NT2/D1 (cell line): ENCODE results near the gene CDR2.
A peak's percentile ranks its signal among the peaks of the same experiment; 100 is the strongest.
"Not testable (repeated sequence)": the region's sequence is repeated elsewhere in the genome, so short reads cannot be mapped to it uniquely, and the experiment has no call there.

Experiments used
- DNase-seq: peaks from one replicate; pipeline ENCODE4 v3.0.0-alpha.2; 2011; ENCODE audit warnings: low read depth, low spot score
- H3K27me3 ChIP-seq: 2 replicates; pipeline ENCODE4 v1.6.0; 2011; ENCODE audit warnings: mild to moderate bottlenecking; ENCODE audit not compliant: insufficient read length, insufficient read depth
- H3K36me3 ChIP-seq: 2 replicates; pipeline ENCODE4 v1.6.1; 2011; ENCODE audit warnings: mild to moderate bottlenecking, low read length, mixed read lengths; ENCODE audit not compliant: insufficient read depth, insufficient read length
- H3K4me1 ChIP-seq: 2 replicates; pipeline ENCODE4 v1.5.1; 2011; ENCODE audit not compliant: insufficient read depth, insufficient read length
- H3K4me3 ChIP-seq: 2 replicates; pipeline ENCODE4 v1.5.1; 2011; ENCODE audit warnings: low read depth; ENCODE audit not compliant: insufficient read length
- H3K9ac ChIP-seq: 2 replicates; pipeline ENCODE4 v1.6.0; 2011; ENCODE audit warnings: low read depth; ENCODE audit not compliant: insufficient read length
- H3K9me3 ChIP-seq: 2 replicates; pipeline ENCODE4 v1.5.1; 2011; ENCODE audit warnings: mild to moderate bottlenecking, low read length; ENCODE audit not compliant: insufficient read depth
- SUZ12 ChIP-seq: IDR thresholded peaks from 2 replicates; pipeline ENCODE4 v1.6.1; 2011; ENCODE audit not compliant: insufficient read length, insufficient read depth; ENCODE audit errors: extremely low read depth
- YY1 ChIP-seq: IDR thresholded peaks from 2 replicates; pipeline ENCODE4 v1.6.1; 2011; ENCODE audit not compliant: insufficient read length, insufficient read depth
- ZNF274 ChIP-seq: IDR thresholded peaks from 2 replicates; pipeline ENCODE4 v1.6.1; 2011; ENCODE audit warnings: mild to moderate bottlenecking, low read depth, low read length

Gene CDR2

GRCh38 chr16:22356930-22357634 is 17.3 kb downstream of the CDR2 start:
- peaks cover 6% of the 10 kb centered on the region for H3K4me1 ChIP-seq

GRCh38 chr16:22355487-22355908 is 18.9 kb downstream of the CDR2 start:
- H3K36me3 ChIP-seq: peaks cover 29% of the 10 kb centered on the region
- H3K4me1 ChIP-seq: peaks cover 6% of the 10 kb centered on the region
- TF ChIP-seq SUZ12 (no peak), YY1 (no peak), ZNF274 (no peak)
- H3K4me3 ChIP-seq: no peak overlapping the region
- DNase-seq: no peak
- no peaks in the 10 kb centered on the region for H3K27me3 ChIP-seq
- no peaks in the 10 kb centered on the region for H3K9me3 ChIP-seq
- no peak overlapping the region for H3K9ac ChIP-seq

More at GRCh38 chr16:22356930-22357634, 17.3 kb downstream of the CDR2 start:
- H3K27me3 ChIP-seq: no peaks in the 10 kb centered on the region
- DNase-seq: no peak
- no peaks in the 10 kb centered on the region for H3K9me3 ChIP-seq
- H3K9ac ChIP-seq: no peak overlapping the region
- H3K36me3 ChIP-seq: peaks cover 17% of the 10 kb centered on the region
- H3K4me3 ChIP-seq: no peak overlapping the region
- TF ChIP-seq SUZ12 (no peak), YY1 (no peak), ZNF274 (no peak)

DNA sequence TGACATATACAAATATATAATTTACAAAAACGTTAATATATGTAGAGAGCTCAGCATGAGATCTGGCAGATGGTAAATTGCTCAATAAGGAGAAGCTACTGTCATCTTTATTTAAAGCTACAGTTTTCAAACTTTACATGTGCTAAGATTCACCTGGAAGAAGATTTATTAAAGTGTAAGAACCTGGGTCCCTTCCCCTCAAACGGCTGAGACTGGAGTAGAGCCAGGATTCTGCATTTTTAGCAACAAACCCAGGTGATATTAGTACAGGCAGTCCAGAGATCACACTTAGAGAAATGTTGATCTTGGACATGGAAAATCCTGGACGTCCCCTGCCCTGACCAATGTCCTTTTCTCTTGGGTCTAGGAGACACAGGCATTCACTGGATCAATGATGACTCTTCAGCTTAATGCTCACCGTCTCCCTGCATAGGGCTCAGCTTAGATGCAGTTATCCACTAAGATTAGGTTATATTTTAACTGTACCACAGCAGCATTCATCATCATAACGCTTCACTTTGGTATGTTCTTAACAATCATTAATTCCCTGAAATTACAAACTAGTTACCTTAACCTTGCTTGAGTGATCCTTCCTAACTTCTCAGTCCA is 20.4 kb downstream of the CDR2 start:
- no peak overlapping the region for H3K4me3 ChIP-seq
- no peak for TF ChIP-seq ZNF274
- no peak for TF ChIP-seq YY1
- TF ChIP-seq SUZ12: no peak
- peaks cover 6% of the 10 kb centered on the region for H3K4me1 ChIP-seq
- H3K9me3 ChIP-seq: no peaks in the 10 kb centered on the region
- peaks cover 38% of the 10 kb centered on the region for H3K36me3 ChIP-seq
- H3K9ac ChIP-seq: no peak overlapping the region
- DNase-seq: no peak
- H3K27me3 ChIP-seq: no peaks in the 10 kb centered on the region

GRCh38 chr16:22353191-22353919 is 21.1 kb downstream of the CDR2 start:
- TF ChIP-seq SUZ12 (no peak), ZNF274 (no peak), YY1 (no peak)
- DNase-seq: peak; percentile 62
- peaks cover 44% of the 10 kb centered on the region for H3K36me3 ChIP-seq

DNA sequence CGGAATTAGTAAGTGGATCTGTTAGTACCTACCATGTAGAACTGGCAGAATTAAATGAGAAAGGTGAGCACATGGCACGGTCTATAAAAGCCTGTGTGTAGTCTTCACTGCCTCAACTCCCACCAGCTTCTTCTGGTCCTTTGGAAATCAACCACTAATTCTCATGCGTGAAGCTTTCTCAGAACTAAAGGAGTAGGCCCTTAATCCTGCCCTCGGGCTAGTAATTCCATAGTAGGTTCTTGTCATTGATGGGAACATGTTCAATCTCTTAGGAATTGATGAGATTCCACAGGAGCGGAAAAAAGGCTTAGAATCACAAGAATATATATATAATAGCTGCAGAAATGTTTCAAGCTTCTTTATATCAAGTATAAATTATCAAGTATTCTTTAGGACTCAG is 21.7 kb downstream of the CDR2 start:
- Histone ChIP-seq H3K4me3 (no peak overlapping the region), H3K27me3 (no peaks in the 10 kb centered on the region), H3K9ac (no peak overlapping the region), H3K4me1 (peaks cover 6% of the 10 kb centered on the region), H3K36me3 (peaks cover 47% of the 10 kb centered on the region), H3K9me3 (no peaks in the 10 kb centered on the region)
- peak; percentile 71 for DNase-seq
- TF ChIP-seq SUZ12: no peak
- TF ChIP-seq YY1: no peak
- no peak for TF ChIP-seq ZNF274

More at GRCh38 chr16:22353191-22353919, 21.1 kb downstream of the CDR2 start:
- Histone ChIP-seq H3K4me1 (peaks cover 6% of the 10 kb centered on the region), H3K27me3 (no peaks in the 10 kb centered on the region), H3K9me3 (no peaks in the 10 kb centered on the region), H3K9ac (peak overlapping the region; percentile 14), H3K4me3 (no peak overlapping the region)

- no peaks in the 10 kb centered on the region for H3K9me3 ChIP-seq
- no peak overlapping the region for H3K4me3 ChIP-seq
- no peaks in the 10 kb centered on the region for H3K27me3 ChIP-seq
- no peak overlapping the region for H3K9ac ChIP-seq
- no peak for DNase-seq
- peaks cover 52% of the 10 kb centered on the region for H3K36me3 ChIP-seq
- H3K4me1 ChIP-seq: peaks cover 6% of the 10 kb centered on the region
- TF ChIP-seq ZNF274: no peak
- TF ChIP-seq SUZ12: no peak
- TF ChIP-seq YY1: no peak
Measured at GRCh38 chr16:22352140-22352539, 22.3 kb downstream of the CDR2 start.

- not testable (repeated sequence) for DNase-seq, H3K9ac ChIP-seq, H3K4me3 ChIP-seq, H3K27me3 ChIP-seq, H3K4me1 ChIP-seq, H3K9me3 ChIP-seq
- peaks cover 57% of the 10 kb centered on the region for H3K36me3 ChIP-seq
Measured at GRCh38 chr16:22351017-22351416, 23.4 kb downstream of the CDR2 start.
